Large intestine (tissue), 3 donors: ENCODE results near the gene BAHD1. TPM values are rescaled to one million over a fixed set of nuclear protein-coding genes. Genes with fewer than 3 reads are reported as not detected.

Source experiments
- DNase-seq, 2 donors: peaks; one replicate each; pipeline versions ENCODE4 v3.0.0 to v3.0.0-alpha.2; 2013
- H3K27ac ChIP-seq: one replicate; pipeline ENCODE4 v1.5.1; 2013; ENCODE audit warnings: low read length
- H3K27me3 ChIP-seq: 2 replicates; pipeline ENCODE4 v1.6.1; 2013; ENCODE audit warnings: low read length; ENCODE audit not compliant: control insufficient read depth, insufficient read depth
- H3K36me3 ChIP-seq: 2 replicates; pipeline ENCODE4 v1.6.1; 2013; ENCODE audit warnings: low read length; ENCODE audit not compliant: control insufficient read depth, insufficient read depth
- H3K4me1 ChIP-seq: one replicate; pipeline ENCODE4 v1.6.1; 2013; ENCODE audit warnings: low read length; ENCODE audit not compliant: control insufficient read depth, insufficient read depth
- H3K4me3 ChIP-seq: one replicate; pipeline ENCODE4 v1.5.1; 2013; ENCODE audit warnings: low read length
- H3K9me3 ChIP-seq: one replicate; pipeline ENCODE4 v1.6.1; 2013; ENCODE audit warnings: mild to moderate bottlenecking, low read depth, low read length, moderate library complexity; ENCODE audit not compliant: control insufficient read depth
- WGBS: methylation state at CpG from one replicate; pipeline ENCODE4 v1.1.5; 2013; ENCODE audit warnings: low lambda C conversion rate; ENCODE audit not compliant: insufficient coverage; 5-methylcytosine and 5-hydroxymethylcytosine counted together
- polyA plus RNA-seq: library from polyadenylated mRNA; unstranded; fragments of 120-200 nt; gene quantifications from one replicate; pipeline ENCODE4 v1.2.1, GENCODE V29; 2013

Gene BAHD1
- polyA plus RNA-seq, 1 donor, result 28.1 TPM

- peaks cover 4% of the 10 kb centered on the region for H3K4me1 ChIP-seq
Measured at GRCh38 chr15:40466426-40467260, 25.9 kb downstream of the BAHD1 start.

GRCh38 chr15:40467261-40467615 lies 26.5 kb downstream of the BAHD1 start:
- no peaks in the 10 kb centered on the region for H3K9me3 ChIP-seq
- peaks cover 10% of the 10 kb centered on the region for H3K4me1 ChIP-seq
- peaks cover 57% of the 10 kb centered on the region for H3K36me3 ChIP-seq
- no peak for DNase-seq
- H3K27me3 ChIP-seq, result no peaks in the 10 kb centered on the region
- H3K4me3 ChIP-seq, result no peak overlapping the region
- no peak overlapping the region for H3K27ac ChIP-seq

More at GRCh38 chr15:40466426-40467260, 25.9 kb downstream of the BAHD1 start:
- no peaks in the 10 kb centered on the region for H3K9me3 ChIP-seq
- DNase-seq, result no peak
- peaks cover 62% of the 10 kb centered on the region for H3K36me3 ChIP-seq
- no peak overlapping the region for H3K4me3 ChIP-seq
- H3K27ac ChIP-seq, result no peak overlapping the region
- no peaks in the 10 kb centered on the region for H3K27me3 ChIP-seq
- no CpG with 5 or more reads among the region's 7 CpGs for WGBS

- DNase-seq, result no peak
- Histone ChIP-seq H3K27me3 (no peaks in the 10 kb centered on the region), H3K27ac (no peak overlapping the region), H3K36me3 (peaks cover 41% of the 10 kb centered on the region), H3K4me3 (no peak overlapping the region), H3K4me1 (peaks cover 14% of the 10 kb centered on the region), H3K9me3 (no peaks in the 10 kb centered on the region)
- no CpG with 5 or more reads among the region's 4 CpGs for WGBS
Measured at GRCh38 chr15:40468898-40469331, 28.2 kb downstream of the BAHD1 start.

GRCh38 chr15:40469776-40470390 lies 29.1 kb downstream of the BAHD1 start:
- WGBS, result no CpG with 5 or more reads among the region's 7 CpGs
- no peaks in the 10 kb centered on the region for H3K9me3 ChIP-seq
- peaks cover 32% of the 10 kb centered on the region for H3K36me3 ChIP-seq
- no peaks in the 10 kb centered on the region for H3K27me3 ChIP-seq
- peak overlapping the region; percentile 67 for H3K4me3 ChIP-seq
- H3K4me1 ChIP-seq, result peaks cover 14% of the 10 kb centered on the region
- H3K27ac ChIP-seq, result peak overlapping the region; percentile 75
- DNase-seq, result no peak

DNA sequence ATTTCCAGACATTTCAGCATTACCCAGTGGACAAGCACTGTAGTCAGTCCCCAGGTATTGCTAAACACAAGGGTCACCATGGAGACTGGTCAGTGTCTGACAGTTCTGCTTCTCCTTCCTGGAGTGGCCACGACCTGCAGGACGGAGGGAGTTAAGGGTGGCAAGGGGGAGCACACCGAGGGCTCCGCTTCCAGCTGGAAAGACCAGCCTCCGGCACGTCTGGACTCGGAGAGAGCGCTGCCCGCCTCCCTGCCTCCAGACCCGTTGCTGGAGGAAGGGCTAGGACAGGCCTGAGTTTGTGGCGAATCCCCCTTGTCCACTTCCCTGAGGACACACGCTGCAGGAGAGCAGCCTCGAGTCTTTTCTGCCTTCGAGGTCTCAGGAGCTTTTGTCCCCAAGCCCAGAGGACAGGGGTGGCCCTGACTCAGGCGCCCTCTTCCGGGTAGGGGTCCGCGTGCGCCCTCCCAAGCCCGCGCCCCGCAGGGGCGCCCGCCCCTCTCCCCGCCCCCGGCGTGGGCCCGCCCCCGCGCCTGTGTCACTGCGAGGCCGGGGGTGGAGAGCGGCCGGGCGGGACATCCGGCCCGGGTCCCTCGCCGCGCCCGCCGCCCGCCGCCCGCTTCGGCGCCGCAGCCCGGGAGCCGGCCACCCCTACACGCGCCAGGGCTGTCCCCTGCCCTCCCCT lies 29.8 kb downstream of the BAHD1 start, which contains the start of gene CHST14:
TSS of gene CHST14 (plus strand) at position 562 of the 682 bp plus-strand sequence. CDS start 230 bp downstream, outside the sequence.
- peak within 1 kb of the TSS; percentile 75 for H3K27ac ChIP-seq
- H3K27me3 ChIP-seq, result no peaks in the 10 kb centered on the region
- peak within 1 kb of the TSS; percentile 72 for H3K4me3 ChIP-seq
- H3K4me1 ChIP-seq, result peaks cover 14% of the 10 kb centered on the region
- peak in 1 of 2 donors; percentile 64 for DNase-seq
- H3K9me3 ChIP-seq, result no peaks in the 10 kb centered on the region
- H3K36me3 ChIP-seq, result peaks cover 25% of the 10 kb centered on the region
- no CpG with 5 or more reads among the region's 52 CpGs for WGBS

- peak in 1 of 2 donors; percentile 39 for DNase-seq
- peaks cover 19% of the 10 kb centered on the region for H3K36me3 ChIP-seq
- no peaks in the 10 kb centered on the region for H3K9me3 ChIP-seq
- H3K4me3 ChIP-seq, result peak overlapping the region; percentile 72
- H3K4me1 ChIP-seq, result peaks cover 14% of the 10 kb centered on the region
- H3K27me3 ChIP-seq, result no peaks in the 10 kb centered on the region
- no CpG with 5 or more reads among the region's 60 CpGs for WGBS
- no peak overlapping the region for H3K27ac ChIP-seq
Measured at GRCh38 chr15:40471105-40471807, 30.5 kb downstream of the BAHD1 start.

DNA sequence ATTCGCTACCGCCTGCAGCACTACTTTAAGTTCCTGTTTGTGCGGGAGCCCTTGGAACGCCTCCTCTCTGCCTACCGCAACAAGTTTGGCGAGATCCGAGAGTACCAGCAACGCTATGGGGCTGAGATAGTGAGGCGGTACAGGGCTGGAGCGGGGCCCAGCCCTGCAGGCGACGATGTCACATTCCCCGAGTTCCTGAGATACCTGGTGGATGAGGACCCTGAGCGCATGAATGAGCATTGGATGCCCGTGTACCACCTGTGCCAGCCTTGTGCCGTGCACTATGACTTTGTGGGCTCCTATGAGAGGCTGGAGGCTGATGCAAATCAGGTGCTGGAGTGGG lies 31.0 kb downstream of the BAHD1 start:
- no CpG with 5 or more reads among the region's 16 CpGs for WGBS
- Histone ChIP-seq H3K4me1 (peaks cover 14% of the 10 kb centered on the region), H3K36me3 (peaks cover 14% of the 10 kb centered on the region), H3K27me3 (no peaks in the 10 kb centered on the region), H3K9me3 (no peaks in the 10 kb centered on the region), H3K4me3 (peak overlapping the region; percentile 72), H3K27ac (no peak overlapping the region)
- DNase-seq, result no peak

- H3K27ac ChIP-seq, result no peak overlapping the region
- WGBS, result no CpG with 5 or more reads among the region's 9 CpGs
- H3K4me3 ChIP-seq, result peak overlapping the region; percentile 72
- H3K27me3 ChIP-seq, result no peaks in the 10 kb centered on the region
- peaks cover 14% of the 10 kb centered on the region for H3K4me1 ChIP-seq
- no peaks in the 10 kb centered on the region for H3K9me3 ChIP-seq
- no peak for DNase-seq
- H3K36me3 ChIP-seq, result peaks cover 11% of the 10 kb centered on the region
Measured at GRCh38 chr15:40472171-40472727, 31.5 kb downstream of the BAHD1 start.

GRCh38 chr15:40474581-40474980 lies 33.8 kb downstream of the BAHD1 start:
- DNase-seq, result no peak
- no peaks in the 10 kb centered on the region for H3K27me3 ChIP-seq
- H3K9me3 ChIP-seq, result no peaks in the 10 kb centered on the region
- H3K4me3 ChIP-seq, result no peak overlapping the region
- peaks cover 14% of the 10 kb centered on the region for H3K4me1 ChIP-seq
- no CpG with 5 or more reads among the region's 8 CpGs for whole genome bisulfite sequencing
- H3K36me3 ChIP-seq, result no peaks in the 10 kb centered on the region
- H3K27ac ChIP-seq, result no peak overlapping the region
